ENCODE measurements around the gene ANGPTL1.
"Not testable (repeated sequence)": the region's sequence is repeated elsewhere in the genome, so short reads cannot be mapped to it uniquely, and the experiment has no call there.

The ANGPTL1 gene

GRCh38 chr1:178864326-178864725, 6.6 kb downstream of the ANGPTL1 start:
- DNase-seq = no peak

- no peak for DNase-seq
Measured at GRCh38 chr1:178862864-178863263, 8.0 kb downstream of the ANGPTL1 start.

DNA sequence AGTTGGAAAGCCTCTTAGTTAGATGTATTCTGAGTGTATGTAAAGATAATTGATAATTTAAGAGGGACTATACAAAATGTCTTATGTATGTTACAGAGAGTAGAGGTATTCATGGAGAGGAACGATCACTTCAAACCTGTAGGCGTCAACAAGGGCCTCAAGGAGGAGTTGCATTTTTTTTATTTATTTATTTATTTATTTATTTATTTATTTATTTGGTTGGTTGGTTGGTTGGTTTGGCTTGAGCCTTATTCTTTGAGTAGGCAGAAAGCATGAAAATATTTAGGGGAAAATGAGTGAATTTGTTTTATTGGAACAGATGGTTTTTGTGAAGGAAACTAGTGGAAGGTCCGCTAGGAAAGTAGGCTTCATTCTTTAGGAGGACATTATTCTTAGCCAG, 8.5 kb downstream of the ANGPTL1 start:
- DNase-seq = no peak

DNA sequence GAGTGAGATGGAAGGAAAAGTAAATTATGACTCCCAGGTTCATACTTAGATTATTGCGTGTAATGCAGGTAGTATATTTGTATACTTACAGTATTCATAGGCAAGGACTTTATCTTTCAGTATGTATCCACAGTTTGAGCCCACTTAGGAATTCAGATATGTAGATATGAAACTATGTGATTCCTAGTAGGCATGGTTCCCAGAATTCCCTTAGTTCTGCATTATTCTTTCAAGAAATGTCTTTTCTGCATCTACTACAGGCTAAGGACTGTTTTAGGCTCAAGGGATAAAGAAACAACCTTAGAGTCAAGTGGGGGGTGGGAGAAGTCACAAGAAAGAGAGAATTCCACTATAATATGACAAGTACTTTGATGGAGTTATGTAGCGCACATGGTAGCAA, 13.8 kb downstream of the ANGPTL1 start:
- DNase-seq = no peak

DNA sequence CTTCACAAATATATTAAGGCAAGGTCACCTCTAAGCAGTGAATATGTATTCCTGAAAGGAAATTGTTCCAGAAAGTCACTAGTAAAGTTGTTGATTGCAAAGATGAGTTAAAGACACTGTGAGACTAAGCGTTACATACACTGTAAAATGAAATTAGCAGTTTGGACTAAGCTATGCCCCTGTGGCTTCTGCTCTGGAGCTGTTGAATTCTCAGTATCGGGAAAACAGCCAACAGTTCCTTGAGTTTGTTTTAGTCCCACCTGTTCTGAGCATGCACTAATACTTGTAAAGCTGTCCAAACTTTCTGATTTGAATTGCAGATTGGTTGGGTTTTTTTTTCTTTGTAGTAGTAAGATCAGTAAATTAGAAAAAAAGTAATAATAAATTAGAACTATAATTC, 21.0 kb downstream of the ANGPTL1 start:
- no peak for DNase-seq

GRCh38 chr1:178847919-178848318, 23.0 kb downstream of the ANGPTL1 start:
- not testable (repeated sequence) for DNase-seq

DNA sequence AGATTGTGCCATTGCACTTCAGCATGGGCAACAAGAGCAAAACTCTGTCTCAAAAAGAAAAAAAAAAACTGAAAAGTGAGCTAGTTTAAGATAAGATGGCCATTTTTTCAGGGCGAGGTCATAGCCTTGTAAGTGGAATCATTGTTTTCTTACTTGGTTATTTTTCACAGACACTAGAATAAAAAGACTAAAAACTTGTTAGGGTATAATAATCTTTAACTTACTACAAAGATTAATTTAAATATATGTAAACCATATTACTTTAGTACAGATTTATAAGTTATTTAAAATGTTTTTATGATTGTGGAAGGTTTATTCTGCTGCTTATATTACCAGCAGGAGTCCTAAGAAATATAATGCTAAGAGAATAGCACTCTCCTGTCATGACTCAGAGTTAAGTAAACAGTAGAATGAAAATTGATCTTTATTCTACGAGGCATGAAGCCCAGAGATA, 23.5 kb downstream of the ANGPTL1 start:
- DNase-seq = no peak

DNA sequence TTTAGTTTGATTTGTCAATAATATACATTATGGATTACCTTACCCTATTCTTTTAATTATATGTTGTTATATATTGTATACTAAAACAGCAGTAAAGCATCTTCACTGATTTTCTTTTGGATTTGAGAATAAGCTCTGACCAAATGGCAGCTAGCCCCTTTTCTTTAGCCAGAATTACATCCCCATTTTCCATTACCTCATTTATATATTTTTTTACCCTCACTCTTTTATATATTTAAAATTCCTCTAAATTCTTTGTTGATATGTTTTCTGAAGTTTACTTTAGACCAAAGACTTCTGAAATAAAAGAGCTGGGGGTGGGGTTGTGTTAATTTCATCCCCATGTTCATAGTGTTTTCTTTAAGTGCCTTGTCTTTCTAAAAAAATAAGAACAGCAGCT, 24.6 kb downstream of the ANGPTL1 start:
- DNase-seq = no peak

- no peak for DNase-seq
Measured at GRCh38 chr1:178844436-178844835, 26.4 kb downstream of the ANGPTL1 start.

DNA sequence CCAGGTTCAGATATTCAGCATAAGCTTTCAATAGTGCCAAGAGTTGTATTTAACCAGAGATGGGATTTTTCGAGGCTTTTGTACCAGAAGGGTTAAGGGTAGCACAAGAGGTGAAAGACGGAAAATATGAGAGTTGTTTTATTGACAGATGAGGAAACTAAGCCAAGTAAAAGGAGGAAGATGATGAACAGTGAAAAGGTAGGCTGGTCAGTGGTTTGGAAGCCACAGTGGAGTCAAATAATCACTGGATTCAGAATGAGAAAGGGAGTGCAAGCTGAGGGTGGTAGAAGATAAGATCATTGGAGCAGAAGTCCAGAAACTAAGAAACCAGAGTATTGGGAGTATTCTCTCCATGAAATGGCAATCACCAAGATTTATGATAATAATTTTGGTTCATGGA, 45.7 kb downstream of the ANGPTL1 start:
- DNase-seq = no peak

GRCh38 chr1:178821134-178821866, 49.6 kb downstream of the ANGPTL1 start:
- DNase-seq = no peak

DNA sequence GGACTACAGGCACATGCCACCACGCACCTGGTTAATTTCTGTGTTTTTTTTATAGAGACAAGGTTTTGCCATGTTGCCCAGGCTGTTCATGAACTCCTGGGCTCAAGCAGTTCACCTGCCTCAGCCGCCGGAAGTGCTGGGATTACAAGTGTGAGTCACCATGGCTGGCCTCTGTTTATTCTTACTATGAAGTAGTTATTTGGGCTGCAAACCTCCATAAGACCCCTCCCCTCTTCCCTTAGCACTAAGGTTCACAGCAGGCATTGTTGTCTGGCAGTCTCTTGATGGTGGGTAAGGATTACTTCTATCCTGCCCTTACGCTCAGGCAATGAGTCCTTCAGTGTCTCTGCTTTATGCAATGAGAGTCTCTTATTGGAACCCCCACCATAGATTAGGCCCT, 51.8 kb downstream of the ANGPTL1 start:
- DNase-seq = no peak

- DNase-seq = no peak
Measured at GRCh38 chr1:178818416-178818815, 52.5 kb downstream of the ANGPTL1 start.

GRCh38 chr1:178810585-178810984, 60.3 kb downstream of the ANGPTL1 start:
- no peak for DNase-seq

- no peak for DNase-seq
Measured at GRCh38 chr1:178808529-178808928, 62.3 kb downstream of the ANGPTL1 start.

DNA sequence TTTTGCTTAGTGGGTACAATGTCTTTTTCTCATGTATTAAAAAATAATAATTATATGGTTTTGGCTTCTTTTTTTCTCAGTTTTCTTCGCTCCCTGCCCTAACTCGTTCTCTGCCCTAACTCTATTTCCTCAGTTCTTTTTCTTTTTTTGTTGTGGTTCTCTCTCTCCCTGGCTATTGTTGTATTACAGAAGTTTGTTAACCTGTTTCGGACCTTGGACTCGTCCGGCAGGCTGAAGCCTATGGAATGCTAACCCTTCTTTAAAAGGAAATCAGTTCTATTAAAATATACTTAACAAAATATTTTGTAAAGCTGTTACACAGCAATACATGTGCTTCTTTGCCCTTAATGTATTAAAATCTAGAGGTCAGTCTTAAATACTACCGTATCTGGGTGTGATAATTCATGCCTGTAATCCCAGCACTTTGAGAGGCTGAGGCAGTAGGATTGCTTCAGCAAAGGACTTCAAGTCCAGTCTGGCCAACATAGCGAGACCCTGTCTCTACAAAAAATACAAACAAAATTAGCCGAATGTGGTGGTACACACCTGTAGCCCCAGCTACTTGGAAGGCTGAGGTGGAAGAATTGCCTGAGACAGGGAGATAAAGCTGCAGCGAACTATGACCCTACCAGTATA, 64.1 kb downstream of the ANGPTL1 start:
- DNase-seq = no peak

- no peak for DNase-seq
Measured at GRCh38 chr1:178802873-178803272, 68.0 kb downstream of the ANGPTL1 start.

Data from CD4-positive, alpha-beta T cell treated with Interleukin-4 for 4 hours (primary cell).